Measurements from ENCODE around the gene CYREN.
"Not testable (repeated sequence)": the region's sequence is repeated elsewhere in the genome, so short reads cannot be mapped to it uniquely, and the experiment has no call there.

CYREN gene

DNA sequence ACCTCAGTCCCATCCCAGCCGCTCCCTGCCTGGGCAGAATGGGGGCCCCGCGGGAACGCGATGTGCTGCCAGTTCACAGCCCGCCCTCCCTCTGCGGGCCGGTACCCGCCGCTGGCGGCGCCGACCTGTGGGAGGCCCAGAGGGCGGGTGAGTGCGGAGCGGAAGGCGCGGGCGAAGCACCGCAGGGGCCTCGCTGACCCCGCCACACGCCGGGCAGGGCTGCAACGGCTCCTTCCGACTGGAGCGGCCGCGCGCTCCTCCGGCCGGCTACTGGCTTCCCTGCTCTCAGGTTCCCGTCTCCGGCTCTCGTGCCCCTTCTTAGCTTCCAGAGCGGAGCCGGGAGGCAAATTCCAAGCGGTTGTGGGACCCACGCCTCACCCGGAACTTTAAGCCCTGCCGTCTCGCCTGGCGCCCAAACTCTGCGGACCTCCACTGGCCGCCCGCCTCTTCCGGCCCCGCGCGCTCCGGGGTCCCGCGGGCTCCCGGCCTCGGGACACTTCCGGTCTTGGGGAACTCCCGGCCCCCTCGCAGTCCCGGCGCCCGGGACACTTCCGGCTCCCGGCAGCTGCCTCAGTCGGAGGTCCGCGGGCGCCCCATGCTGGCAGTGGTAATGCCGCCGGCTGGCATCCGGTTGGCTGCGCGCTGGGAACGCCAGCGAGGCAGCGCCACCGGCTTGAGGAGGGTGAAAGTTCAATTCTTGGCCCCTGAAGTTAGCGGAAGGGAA lies at the start of gene CYREN:
TSS of gene CYREN (minus strand) at position 434 of the 724 bp plus-strand sequence. CDS start 1,785 bp downstream, outside the sequence.
- H3K27ac ChIP-seq (ENCODE audit: low read length): no peak within 1 kb of the TSS
- no peaks in the 10 kb centered on the region for H3K4me1 ChIP-seq (ENCODE audit: control insufficient read depth, insufficient read depth, low read length)
- H3K27me3 ChIP-seq (ENCODE audit: control insufficient read depth, insufficient read depth, low read length): no peaks in the 10 kb centered on the region
- WGBS (ENCODE audit: insufficient coverage, insufficient read length): no CpG with 5 or more reads among the region's 77 CpGs
- H3K4me3 ChIP-seq (ENCODE audit: low read length): peak within 1 kb of the TSS; percentile 74
- no peaks in the 10 kb centered on the region for H3K9me3 ChIP-seq (ENCODE audit: control insufficient read depth, insufficient read depth, low read length)
- peaks cover 19% of the 10 kb centered on the region for H3K36me3 ChIP-seq (ENCODE audit: control insufficient read depth, insufficient read depth, low read length)
- DNase-seq (ENCODE audit: low read depth, low spot score): peak; percentile 47

DNA sequence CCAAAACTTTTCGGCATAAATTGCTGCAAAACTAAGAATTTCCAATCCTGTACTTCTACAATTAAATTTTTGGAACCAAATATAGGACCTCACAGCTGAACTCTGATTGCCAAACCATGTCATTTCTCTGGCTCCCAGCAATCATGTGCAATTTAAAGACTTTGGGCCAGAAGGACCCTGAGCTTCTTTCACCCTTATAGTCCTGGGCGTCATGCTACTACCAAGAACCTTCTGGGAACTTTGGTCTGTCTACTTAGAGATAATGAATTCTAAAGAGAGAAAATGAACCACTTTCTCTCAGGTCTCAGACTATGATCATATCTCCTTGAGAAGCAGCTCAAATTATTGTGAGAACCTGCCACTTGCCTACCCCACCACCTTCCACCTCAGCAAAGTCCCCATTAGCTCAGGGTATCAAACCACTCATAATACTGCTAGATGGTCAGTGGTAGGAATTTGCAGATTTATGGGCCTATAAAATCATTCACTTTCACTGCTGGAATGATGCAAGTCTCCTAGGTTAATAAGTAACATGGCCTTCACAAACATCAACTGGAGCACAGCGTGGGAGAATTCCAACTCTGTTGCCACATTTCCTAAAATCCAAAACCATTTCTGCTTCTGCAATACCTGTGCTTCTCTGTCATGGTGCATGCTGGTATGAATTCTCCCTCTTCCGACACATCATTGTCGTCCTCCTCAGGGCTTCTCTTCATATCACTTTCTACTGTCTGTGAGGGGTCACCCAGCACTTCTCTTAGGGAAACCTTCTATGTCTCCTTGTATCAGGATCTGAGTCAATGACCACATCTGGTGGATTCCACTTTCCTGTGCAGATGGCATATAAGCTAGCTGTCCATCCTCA lies 47.4 kb upstream of the CYREN start:
- Histone ChIP-seq H3K4me3 (ENCODE audit: low read length) (no peak overlapping the region), H3K4me1 (ENCODE audit: control insufficient read depth, insufficient read depth, low read length) (peaks cover 2% of the 10 kb centered on the region; the same call in 1 of the 2 replicates), H3K27ac (ENCODE audit: low read length) (no peak overlapping the region), H3K36me3 (ENCODE audit: control insufficient read depth, insufficient read depth, low read length) (no peaks in the 10 kb centered on the region), H3K27me3 (ENCODE audit: control insufficient read depth, insufficient read depth, low read length) (no peaks in the 10 kb centered on the region), H3K9me3 (ENCODE audit: control insufficient read depth, insufficient read depth, low read length) (no peaks in the 10 kb centered on the region)
- WGBS (ENCODE audit: insufficient coverage, insufficient read length): no CpG with 5 or more reads among the region's 5 CpGs
- no peak for DNase-seq (ENCODE audit: low read depth, low spot score)

DNA sequence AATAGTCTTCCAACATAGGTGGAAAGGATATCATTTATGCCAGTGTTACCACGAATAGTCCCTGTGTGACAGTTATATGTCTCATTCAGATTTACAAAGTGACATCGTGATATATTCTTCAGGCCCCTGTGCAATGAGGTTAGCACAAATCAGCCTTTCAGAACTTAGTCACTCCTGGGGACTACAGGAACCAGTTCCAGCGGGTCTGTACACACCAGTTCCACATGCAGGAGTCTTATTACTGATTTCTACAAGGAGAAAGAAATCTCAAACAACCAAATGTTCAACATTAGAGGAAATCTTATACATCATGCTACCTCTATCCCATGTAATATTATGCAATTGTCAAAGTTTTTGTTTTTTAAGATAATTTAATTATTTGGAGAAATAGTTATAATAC lies 45.2 kb upstream of the CYREN start:
- Histone ChIP-seq H3K27me3 (ENCODE audit: control insufficient read depth, insufficient read depth, low read length) (no peaks in the 10 kb centered on the region), H3K4me3 (ENCODE audit: low read length) (no peak overlapping the region), H3K4me1 (ENCODE audit: control insufficient read depth, insufficient read depth, low read length) (peaks cover 2% of the 10 kb centered on the region; the same call in 1 of the 2 replicates), H3K27ac (ENCODE audit: low read length) (no peak overlapping the region), H3K9me3 (ENCODE audit: control insufficient read depth, insufficient read depth, low read length) (no peaks in the 10 kb centered on the region), H3K36me3 (ENCODE audit: control insufficient read depth, insufficient read depth, low read length) (no peaks in the 10 kb centered on the region)
- no CpG with 5 or more reads among the region's 3 CpGs for WGBS (ENCODE audit: insufficient coverage, insufficient read length)
- no peak for DNase-seq (ENCODE audit: low read depth, low spot score)

DNA sequence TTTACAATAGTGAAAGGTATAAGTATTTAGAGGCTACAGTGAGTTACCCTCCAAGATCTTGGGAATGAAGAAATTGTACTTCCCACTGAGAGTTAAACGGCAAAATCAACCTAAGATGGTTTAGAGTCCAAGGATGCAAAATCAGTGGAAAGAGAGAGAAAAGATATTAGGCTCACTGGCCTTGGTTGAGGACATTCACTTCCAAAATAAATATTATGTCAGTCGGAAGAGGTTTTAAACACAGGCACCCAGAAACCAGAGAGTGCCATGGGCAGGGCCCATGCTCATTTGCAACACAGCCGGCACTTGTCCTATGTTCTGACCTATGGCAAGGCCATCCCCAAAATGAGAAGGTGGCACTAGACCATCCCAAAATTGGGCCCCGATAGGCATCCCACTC lies 44.7 kb upstream of the CYREN start:
- H3K4me3 ChIP-seq (ENCODE audit: low read length): no peak overlapping the region
- no peaks in the 10 kb centered on the region for H3K36me3 ChIP-seq (ENCODE audit: control insufficient read depth, insufficient read depth, low read length)
- no peak for DNase-seq (ENCODE audit: low read depth, low spot score)
- no peaks in the 10 kb centered on the region for H3K27me3 ChIP-seq (ENCODE audit: control insufficient read depth, insufficient read depth, low read length)
- WGBS (ENCODE audit: insufficient coverage, insufficient read length): no CpG with 5 or more reads among the region's 4 CpGs
- H3K27ac ChIP-seq (ENCODE audit: low read length): no peak overlapping the region
- peaks cover 2% of the 10 kb centered on the region; the same call in 1 of the 2 replicates for H3K4me1 ChIP-seq (ENCODE audit: control insufficient read depth, insufficient read depth, low read length)
- H3K9me3 ChIP-seq (ENCODE audit: control insufficient read depth, insufficient read depth, low read length): no peaks in the 10 kb centered on the region

- Histone ChIP-seq H3K27ac (ENCODE audit: low read length) (no peak overlapping the region), H3K4me1 (ENCODE audit: control insufficient read depth, insufficient read depth, low read length) (peaks cover 2% of the 10 kb centered on the region; the same call in 1 of the 2 replicates), H3K27me3 (ENCODE audit: control insufficient read depth, insufficient read depth, low read length) (no peaks in the 10 kb centered on the region), H3K36me3 (ENCODE audit: control insufficient read depth, insufficient read depth, low read length) (no peaks in the 10 kb centered on the region), H3K9me3 (ENCODE audit: control insufficient read depth, insufficient read depth, low read length) (no peaks in the 10 kb centered on the region), H3K4me3 (ENCODE audit: low read length) (no peak overlapping the region)
- no peak for DNase-seq (ENCODE audit: low read depth, low spot score)
- WGBS (ENCODE audit: insufficient coverage, insufficient read length): no CpG with 5 or more reads among the region's 2 CpGs
Measured at GRCh38 chr7:135213831-135214230, 43.3 kb upstream of the CYREN start.

GRCh38 chr7:135211946-135212685 lies 41.6 kb upstream of the CYREN start:
- not testable (repeated sequence) for H3K4me1 ChIP-seq (ENCODE audit: control insufficient read depth, insufficient read depth, low read length); H3K27me3 ChIP-seq (ENCODE audit: control insufficient read depth, insufficient read depth, low read length); H3K36me3 ChIP-seq (ENCODE audit: control insufficient read depth, insufficient read depth, low read length); H3K9me3 ChIP-seq (ENCODE audit: control insufficient read depth, insufficient read depth, low read length); DNase-seq (ENCODE audit: low read depth, low spot score); H3K27ac ChIP-seq (ENCODE audit: low read length)
- no CpG with 5 or more reads among the region's 30 CpGs for WGBS (ENCODE audit: insufficient coverage, insufficient read length)
- H3K4me3 ChIP-seq (ENCODE audit: low read length): peak overlapping the region; percentile 93

GRCh38 chr7:135211179-135211945 lies 40.9 kb upstream of the CYREN start, which contains the start of gene WDR91:
Gene WDR91, minus strand, starts transcription at chr7:135211526. Its CDS starts 24 bp downstream, at chr7:135211502.
- Histone ChIP-seq H3K27me3 (ENCODE audit: control insufficient read depth, insufficient read depth, low read length) (no peaks in the 10 kb centered on the region), H3K27ac (ENCODE audit: low read length) (no peak within 1 kb of the TSS), H3K9me3 (ENCODE audit: control insufficient read depth, insufficient read depth, low read length) (no peaks in the 10 kb centered on the region), H3K4me1 (ENCODE audit: control insufficient read depth, insufficient read depth, low read length) (peaks cover 3% of the 10 kb centered on the region; the same call in 1 of the 2 replicates), H3K36me3 (ENCODE audit: control insufficient read depth, insufficient read depth, low read length) (no peaks in the 10 kb centered on the region), H3K4me3 (ENCODE audit: low read length) (peak within 1 kb of the TSS; percentile 93)
- DNase-seq (ENCODE audit: low read depth, low spot score): peak; percentile 54
- WGBS (ENCODE audit: insufficient coverage, insufficient read length): no CpG with 5 or more reads among the region's 82 CpGs

DNA sequence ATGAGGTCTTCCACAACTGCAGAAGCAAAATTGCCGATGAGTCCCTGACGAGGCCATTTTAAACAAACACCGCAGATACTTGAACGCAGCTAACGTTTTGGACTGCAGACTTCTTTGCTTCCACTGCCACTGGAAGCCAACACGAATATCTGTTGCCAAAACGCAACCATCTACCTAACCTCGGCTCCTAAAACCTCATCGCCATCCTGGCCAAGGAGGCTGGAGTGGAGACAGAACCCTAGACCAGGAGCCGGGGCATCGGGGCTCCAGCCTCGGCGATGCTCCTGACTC lies 40.3 kb upstream of the CYREN start:
- no CpG with 5 or more reads among the region's 13 CpGs for WGBS (ENCODE audit: insufficient coverage, insufficient read length)
- no peaks in the 10 kb centered on the region for H3K27me3 ChIP-seq (ENCODE audit: control insufficient read depth, insufficient read depth, low read length)
- peak overlapping the region; percentile 79; the same call in 1 of the 2 replicates for H3K4me3 ChIP-seq (ENCODE audit: low read length)
- no peaks in the 10 kb centered on the region for H3K36me3 ChIP-seq (ENCODE audit: control insufficient read depth, insufficient read depth, low read length)
- no peaks in the 10 kb centered on the region for H3K9me3 ChIP-seq (ENCODE audit: control insufficient read depth, insufficient read depth, low read length)
- H3K4me1 ChIP-seq (ENCODE audit: control insufficient read depth, insufficient read depth, low read length): peaks cover 3% of the 10 kb centered on the region; the same call in 1 of the 2 replicates
- no peak for DNase-seq (ENCODE audit: low read depth, low spot score)
- H3K27ac ChIP-seq (ENCODE audit: low read length): no peak overlapping the region

GRCh38 chr7:135209225-135209834 lies 38.8 kb upstream of the CYREN start:
- Histone ChIP-seq H3K36me3 (ENCODE audit: control insufficient read depth, insufficient read depth, low read length) (no peaks in the 10 kb centered on the region), H3K27ac (ENCODE audit: low read length) (no peak overlapping the region), H3K4me1 (ENCODE audit: control insufficient read depth, insufficient read depth, low read length) (peaks cover 3% of the 10 kb centered on the region; the same call in 1 of the 2 replicates), H3K4me3 (ENCODE audit: low read length) (no peak overlapping the region), H3K27me3 (ENCODE audit: control insufficient read depth, insufficient read depth, low read length) (no peaks in the 10 kb centered on the region), H3K9me3 (ENCODE audit: control insufficient read depth, insufficient read depth, low read length) (no peaks in the 10 kb centered on the region)
- no CpG with 5 or more reads among the region's 7 CpGs for WGBS (ENCODE audit: insufficient coverage, insufficient read length)
- no peak for DNase-seq (ENCODE audit: low read depth, low spot score)
